ENCODE measurements around the gene COPA.
"Not testable (repeated sequence)": the region's sequence is repeated elsewhere in the genome, so short reads cannot be mapped to it uniquely, and the experiment has no call there.

Gene COPA

DNA sequence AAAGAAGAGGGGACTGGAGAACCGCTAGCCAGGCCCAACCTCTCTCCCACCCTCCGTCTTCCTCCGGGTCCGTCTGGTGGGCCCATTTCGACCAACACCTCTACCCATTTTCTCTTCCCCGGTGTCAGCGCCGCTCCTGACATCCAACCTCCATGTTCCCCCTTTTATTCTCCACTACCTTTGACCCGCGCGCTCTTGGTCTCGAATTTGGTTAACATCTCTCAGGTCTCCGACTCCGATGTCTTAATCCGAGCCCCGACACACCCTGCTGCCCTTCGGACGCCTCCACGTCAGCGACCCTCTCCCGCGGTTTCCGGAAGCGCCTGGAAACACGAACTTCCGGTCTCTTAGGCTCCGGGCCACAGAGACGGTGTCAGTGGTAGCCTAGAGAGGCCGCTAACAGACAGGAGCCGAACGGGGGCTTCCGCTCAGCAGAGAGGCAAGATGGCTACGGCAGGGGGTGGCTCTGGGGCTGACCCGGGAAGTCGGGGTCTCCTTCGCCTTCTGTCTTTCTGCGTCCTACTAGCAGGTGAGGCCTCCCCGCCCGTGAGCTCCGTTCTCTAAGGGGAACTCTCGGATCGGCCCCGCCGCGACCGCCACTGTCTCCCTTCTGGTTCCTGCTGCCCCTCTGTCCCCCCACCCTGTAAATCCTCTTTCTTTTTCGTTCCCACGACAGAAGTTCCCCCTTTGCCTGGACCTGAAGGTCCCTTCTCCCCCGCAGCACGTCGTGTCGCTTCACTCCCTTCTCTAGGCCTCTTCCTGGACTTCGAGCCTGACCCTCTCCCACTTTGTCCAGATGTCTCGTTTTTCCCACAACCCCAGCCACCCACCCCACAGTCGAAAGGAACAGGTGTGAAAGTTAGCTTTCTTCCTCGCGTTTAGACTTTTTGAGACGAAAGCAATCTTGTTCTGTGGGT, at the start of gene COPA, which contains the start of gene NCSTN:
COPA (minus strand) TSS at position 298 of the 917 bp plus-strand sequence; CDS start at position 218, 80 bp downstream.
NCSTN (plus strand) TSS at position 431 of the 917 bp plus-strand sequence; CDS start at position 445, 14 bp downstream.
- DNase-seq, result peak; percentile 95

DNA sequence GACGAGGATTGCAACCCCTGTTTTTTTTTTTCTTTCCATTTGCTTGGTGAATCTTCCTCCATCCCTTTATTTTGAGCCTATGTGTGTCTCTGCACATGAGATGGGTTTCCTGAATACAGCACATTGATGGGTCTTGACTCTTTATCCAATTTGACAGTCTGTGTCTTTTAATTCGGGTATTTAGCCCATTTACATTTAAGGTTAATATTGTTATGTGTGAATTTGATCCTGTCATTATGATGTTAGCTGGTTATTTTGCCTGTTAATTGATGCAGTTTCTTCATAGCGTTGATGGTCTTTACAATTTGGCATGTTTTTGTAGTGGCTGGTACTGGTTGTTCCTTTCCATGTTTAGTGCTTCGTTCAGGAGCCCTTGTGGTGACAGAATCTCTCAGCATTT, 45.4 kb upstream of the COPA start:
- not testable (repeated sequence) for DNase-seq

DNA sequence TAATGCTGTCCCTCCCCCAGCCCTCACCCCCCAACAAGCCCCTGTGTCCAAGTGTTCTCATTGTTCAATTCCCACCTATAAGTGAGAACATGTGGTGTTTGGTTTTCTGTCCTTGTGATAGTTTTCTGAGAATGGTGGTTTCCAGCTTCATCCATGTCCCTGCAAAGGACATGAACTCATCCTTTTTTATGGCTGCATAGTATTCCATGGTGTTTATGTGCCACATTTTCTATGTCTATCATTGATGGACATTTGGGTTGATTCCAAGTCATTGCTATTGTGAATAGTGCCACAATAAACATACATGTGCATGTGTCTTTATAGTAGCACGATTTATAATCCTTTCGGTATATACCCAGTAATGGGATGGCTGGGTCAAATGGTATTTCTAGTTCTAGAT, 41.8 kb upstream of the COPA start:
- DNase-seq, result not testable (repeated sequence)

DNA sequence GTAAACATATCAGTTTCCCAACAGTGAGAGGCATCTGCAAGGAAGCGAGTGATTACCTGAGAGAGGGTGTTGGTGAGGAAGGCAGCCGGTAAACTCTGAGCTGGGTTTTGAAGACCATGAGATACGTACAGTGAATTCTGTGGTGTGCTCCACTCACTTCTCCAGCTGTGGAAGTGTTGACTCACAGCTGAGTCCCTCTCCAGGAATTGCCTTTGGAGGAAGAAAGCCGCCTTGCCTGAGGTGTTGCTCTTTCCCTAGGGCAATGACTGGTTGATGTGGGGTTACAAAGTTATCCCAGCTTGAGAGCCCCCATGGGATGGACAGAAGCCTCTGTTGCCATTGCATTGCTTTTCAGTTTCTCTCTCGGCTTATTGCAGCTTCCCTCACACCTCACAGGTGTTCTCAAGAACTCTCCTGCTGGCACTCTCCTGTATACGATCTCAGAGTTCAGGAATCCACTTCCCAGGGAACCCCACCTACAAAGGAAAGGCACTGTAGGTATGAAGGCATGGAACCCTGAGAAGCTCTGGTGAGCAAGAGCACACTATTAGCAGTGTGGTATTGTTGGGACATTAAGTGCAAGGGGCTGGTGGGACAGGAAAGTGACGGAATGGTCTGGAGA, 34.6 kb upstream of the COPA start:
- DNase-seq, result no peak

DNA sequence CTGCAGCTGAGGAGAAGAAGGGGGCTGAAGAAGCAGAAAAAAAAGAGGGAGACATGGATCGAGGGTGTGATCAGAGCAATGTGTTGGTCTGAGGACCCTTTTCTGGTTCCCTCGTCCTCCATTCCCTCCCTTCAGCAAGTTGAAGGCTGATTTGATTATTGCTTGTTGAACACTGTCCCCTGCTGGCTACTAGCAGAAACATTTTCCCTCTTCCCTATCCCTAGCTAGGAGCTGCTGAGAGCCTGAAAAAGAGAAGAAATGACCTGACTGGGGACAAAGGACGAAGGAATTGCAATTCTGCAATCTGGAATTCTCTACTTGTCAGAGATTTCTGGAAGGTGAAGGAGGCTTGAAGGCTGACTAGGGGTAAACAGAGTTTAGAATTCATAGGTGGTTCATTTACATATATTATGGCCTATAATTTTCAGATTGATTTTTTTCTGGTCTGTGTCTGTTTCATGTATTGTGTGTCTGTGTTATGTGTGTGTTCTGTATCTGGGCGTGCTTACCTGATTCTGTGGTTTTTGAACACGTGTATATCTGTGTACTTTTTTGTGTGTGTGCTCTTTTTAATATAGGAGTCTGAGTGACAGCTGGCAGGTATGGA, 33.6 kb upstream of the COPA start:
- DNase-seq, result peak; percentile 82

DNA sequence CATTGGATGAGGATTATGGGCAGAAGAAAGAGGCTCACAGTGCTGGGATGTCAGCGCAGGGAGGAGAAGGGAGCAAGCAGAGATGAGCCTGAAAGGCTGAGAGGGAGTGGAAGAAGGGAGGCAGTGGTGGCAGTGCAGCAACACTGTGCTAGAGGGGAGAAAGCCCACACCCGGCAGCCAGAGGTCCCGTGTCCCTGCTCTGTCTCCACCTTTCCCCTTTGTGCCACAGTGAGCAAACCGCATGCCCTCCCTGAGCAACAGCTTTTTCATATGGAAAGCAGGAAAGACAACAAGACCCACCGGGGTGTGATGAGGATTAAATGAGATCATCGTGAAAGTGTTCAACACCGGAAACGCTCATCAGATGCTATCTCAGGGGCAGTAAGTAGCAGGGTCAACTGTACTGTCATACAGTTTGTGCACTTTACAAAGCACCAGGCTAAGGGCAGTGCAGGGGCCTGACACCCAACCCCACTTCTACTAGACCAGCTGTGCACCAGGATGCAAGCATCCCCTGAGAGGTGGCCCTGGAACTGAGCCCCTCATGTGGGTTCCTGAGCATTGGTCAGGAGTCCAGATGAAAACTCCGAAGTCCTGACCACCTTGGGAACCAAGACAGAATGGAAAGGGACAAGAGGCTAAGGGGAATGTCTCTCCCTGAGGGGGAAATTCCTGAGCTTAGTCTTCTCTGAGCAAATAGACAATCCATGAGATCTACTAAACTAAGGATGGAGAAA, 32.9 kb upstream of the COPA start:
- DNase-seq, result no peak

DNA sequence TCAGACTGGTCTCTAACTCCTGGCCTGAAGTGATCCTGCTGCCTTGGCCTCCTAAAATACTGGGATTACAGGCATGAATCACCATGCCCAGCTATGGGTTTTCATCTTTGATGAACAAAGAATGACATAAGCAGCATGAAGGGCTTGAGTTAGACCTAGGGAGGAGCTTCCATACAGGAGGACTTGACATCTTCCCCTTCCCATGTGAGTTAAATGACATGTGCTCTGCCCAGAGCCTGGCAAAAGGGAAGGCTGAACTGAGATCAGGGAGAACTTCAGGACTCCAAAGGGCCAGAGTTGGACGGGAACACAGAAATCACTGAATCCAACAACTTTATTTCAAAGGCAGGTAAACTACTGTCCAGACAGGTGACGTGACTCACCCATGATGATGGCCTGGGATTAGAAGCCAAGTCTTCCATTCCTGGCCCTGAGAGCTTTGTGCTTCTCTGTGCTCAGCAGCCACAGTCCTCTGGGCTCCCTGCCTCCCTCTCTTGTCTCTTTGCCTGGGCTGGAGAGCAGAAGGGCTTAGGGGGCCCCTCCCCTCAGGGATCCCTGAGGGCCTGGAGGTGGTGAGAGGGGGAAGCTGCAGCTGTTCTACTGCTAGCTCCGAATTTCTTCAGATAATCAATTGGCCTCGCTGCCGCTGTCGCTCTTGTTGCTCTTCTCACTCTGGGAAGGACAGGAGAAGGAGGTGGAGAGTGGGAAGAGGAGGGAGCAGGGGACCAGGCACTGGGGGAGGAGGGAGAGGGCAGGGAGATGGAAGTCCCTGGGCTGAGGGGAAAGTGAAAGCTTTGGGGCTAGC, 31.5 kb upstream of the COPA start:
- DNase-seq, result no peak

DNA sequence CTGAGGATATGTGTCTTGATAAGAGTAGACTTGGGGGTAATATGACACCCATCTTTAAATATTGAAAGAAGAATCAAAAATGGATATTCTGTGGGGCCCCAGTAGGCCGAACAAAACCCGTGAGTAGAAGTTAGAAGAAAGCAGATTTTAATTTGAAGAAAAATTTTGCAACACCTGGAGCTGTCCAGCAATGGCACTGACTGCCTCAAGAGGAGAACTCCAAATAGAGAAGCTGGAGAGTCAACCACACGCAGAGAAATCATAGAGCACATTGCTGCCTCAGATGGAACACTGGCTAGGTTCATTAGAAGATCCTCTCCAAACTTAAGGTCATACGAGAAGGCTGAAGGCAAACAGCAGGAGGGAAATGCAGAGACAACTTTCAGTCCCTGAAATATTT, 30.6 kb upstream of the COPA start:
- DNase-seq, result no peak

DNA sequence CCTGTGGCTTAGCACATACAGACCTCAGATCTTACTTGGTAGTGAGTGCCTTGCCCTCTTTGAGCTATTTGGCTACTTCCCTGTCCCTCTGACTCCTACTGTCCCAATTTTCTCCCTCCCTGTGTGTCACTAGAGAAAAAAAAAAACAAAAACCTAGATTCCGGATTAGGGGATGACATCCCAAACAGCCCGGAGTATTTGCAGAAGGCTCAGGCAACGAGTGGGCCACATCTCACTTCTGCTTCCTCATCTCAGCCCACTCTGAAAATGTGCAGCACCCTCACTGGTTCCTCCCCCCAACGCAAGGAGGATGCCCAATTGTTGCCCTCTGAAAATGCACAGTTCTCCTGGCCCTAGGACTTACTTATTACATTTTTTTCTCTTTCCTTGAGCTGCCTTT, 28.7 kb upstream of the COPA start:
- no peak for DNase-seq

DNA sequence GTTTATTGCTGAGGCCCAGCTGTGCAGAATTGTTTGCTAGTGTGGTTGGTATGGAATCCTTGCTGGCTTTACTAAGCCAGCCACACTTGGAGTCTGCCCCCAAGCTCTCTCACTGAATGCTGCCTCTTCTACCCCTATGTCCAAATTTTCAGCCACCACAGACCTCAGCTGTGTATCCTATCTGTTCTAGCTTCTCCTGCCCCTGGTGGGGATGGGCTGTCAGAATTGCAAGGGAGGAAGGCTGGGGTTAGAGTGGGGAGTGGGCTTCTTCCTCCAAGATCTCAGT, 28.2 kb upstream of the COPA start:
- DNase-seq, result no peak

DNA sequence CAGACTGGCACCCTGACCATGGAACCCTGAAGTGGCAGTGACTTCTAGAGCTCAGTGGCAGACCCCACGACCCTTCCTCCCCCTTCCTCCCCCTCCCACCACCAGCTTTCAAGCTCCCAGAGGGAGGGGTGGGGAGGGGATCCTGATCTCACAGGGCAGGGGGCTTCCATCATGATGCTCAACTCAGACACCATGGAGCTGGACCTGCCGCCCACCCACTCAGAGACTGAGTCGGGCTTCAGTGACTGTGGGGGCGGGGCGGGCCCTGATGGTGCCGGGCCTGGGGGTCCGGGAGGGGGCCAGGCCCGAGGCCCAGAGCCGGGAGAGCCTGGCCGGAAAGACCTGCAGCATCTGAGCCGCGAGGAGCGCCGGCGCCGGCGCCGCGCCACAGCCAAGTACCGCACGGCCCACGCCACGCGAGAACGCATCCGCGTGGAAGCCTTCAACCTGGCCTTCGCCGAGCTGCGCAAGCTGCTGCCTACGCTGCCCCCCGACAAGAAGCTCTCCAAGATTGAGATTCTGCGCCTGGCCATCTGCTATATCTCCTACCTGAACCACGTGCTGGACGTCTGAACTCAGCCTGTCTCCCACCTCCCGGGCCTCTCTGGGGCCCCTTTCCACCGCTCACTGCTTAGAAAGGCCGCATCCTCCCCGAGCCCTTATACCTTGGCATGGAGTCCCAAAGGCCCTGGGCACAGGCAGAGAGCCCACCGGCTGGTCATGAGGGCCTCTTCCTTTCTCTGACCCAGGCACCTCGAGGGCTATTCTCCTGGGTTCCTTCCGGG, 27.7 kb upstream of the COPA start:
- no peak for DNase-seq

DNA sequence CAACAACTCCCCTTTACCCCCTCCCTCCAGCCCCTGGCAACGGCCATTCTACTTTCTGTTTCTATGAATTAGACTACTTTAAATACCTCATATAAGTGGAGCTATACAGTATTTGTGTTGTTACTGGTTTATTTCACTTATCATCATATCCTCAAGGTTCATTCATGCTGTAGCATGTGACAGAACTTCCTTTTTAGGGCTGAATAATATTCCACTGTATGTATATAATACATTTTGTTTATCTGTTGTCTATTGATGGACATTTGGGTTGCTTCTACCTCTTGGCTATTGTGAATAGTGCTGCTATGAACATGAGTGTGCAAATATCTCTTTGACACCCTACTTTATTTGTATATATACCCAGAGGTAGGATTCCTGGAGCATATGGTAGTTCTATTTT, 26.0 kb upstream of the COPA start:
- no peak for DNase-seq

DNA sequence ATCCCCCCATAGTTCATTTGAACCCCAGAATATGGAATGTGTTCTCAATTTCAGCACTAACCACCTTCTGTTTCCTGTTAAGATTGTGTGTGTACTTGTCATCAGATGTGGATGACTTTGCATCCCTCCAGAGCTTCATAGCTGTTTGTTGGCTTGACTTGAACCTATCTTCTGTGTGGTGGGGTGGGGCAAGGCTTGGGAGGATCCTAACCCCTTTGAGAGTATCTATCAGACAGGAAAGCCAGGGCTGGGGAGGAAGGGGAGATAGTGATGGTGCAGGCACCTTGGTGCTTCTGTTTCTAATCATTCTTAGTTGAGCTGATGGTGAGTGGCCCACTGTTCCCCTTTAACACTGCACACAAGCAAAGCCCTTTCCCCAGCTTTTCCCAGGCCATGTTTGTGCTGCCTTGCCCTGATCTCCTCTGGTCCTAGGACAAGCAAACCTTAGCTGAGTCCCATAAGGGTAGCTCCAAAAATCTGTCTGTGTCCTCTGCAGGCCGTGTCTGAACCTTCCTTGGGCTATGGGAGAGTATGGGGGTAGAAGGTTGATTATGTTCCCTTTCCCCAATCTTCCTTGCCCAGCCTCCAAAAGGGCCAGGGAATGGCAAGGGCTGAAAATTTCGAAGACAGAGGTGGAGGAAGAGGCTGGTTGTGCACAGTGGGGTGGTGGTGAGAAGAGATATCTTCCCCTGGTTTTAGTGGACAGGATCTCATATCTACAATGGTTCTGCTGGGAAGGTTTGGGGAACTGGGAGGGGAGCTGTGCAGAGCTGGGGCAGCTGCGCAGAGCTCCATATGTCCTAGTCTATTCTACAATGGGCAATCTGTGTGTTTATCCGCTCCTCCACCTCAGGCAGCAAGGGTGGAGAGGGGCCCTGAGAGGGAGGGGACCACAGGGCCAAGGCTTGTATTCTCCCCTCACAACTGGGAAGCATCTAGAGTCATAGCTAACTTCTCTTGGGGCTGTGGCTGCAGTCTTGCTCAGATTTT, 25.2 kb upstream of the COPA start:
- no peak for DNase-seq

DNA sequence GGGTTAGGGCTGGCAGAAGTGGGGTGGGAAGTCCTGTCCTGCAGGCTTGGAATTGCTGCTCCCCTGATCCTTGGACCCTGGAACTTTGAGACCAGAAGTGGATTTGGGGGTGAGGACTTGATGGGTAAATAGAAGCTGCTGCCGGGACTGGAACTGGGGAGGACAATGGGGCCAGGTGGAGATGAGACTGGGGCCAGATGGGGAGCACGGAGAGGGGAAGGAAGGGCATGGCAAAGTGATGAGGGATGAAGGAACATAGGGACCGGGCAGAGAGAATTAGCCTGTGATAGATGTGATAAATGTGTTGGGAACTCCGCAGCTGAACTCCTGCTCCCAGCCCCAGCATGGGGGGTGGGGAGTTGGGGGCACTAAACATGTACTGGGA, 24.5 kb upstream of the COPA start:
- DNase-seq, result no peak

DNA sequence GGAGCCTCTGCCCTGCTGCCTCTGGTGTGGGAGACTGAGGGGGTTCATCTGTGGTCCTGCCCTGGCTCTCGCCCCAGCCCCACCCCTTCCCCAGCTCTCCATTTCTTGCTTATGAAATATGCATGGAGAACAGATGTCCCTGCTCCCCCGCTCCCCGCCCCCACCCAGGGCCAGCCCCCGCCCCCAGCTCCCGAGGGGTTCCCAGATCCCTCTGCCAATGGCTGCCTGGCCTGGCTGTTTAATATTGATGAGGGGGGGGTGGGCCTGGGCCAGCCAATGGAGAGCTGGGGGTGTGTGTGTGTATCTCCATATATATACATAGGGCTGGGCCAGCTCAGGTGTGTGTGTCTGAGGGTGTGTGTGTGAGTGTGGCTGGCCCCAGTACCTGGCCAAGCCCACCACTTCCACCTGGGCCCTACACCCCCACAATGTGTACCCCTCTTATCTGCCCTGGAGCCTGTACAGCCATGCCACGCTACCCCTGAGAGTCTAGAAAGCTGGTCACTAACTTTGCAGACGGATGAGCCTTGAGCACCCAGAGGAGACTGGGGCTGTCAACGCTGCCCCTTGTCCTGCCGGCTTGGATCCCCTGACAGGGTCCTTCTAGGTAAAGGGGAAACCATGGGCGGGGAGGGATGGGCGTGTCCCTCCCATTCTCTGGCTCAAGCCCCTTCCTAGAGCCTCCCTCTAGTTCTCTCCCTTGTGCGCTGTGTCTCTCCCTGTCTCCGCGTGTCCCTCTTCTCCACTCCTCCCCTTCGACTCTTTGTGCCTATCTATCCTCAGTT, 23.9 kb upstream of the COPA start, which contains the start of gene NHLH1:
NHLH1 (plus strand) TSS at position 341 of the 785 bp plus-strand sequence. CDS start 3,661 bp downstream, outside the sequence.
- no peak for DNase-seq

DNA sequence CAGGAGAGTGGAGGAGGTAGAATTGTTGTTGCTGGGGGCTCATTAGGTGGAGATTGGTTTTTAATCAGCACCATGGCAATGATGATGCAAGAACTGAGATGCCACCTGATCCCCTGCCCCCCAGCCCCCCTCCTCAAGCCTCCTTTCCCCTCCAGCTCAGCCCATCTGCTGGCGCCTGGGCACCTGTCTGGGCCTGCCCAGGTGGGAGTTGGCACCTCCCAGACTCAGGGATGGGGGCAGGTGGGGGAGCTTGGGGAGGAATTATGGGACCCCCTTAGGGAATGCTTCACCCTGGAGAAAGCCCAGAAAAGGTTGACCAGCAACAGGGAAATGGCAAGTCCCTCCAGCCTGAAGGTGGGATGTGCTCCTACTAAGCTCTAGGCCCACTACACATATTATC, 22.3 kb upstream of the COPA start:
- no peak for DNase-seq

DNA sequence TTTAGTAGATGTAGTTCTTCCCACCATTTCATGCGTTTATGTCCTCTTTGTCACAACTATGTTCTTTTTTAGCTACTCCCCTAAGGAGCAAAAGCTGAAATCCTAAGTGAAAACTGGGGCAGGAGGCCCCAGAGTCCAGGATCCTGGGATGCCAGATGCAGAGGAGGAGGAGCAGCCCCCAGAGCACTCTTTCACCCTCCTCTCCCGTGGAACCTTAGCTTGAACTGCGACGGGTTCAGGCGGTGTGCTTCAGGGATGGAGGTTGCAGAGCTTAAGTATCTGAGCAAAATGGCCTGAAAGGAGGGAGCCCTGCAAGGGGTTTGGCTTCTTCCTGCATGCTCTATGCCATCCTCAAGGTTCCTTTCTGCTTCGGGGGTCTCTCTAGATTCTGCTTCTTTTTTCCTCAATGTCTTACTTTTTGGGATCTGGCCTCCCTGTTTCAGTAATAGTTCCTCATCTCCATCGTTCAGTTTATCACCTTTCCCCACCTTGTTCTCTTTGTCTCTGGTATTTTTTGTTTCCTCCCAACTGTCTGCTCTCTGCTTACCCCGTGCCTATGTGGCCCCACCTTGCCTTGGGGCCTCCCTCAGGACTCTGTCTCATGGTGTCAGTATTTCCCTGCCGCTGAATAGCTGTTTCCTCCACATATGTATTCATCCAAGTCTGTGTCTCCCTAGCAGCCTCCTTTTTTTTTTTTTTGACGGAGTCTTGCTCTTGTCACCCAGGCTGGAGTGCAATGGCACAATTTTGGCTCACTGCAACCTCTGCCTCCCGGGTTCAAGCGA, 21.1 kb upstream of the COPA start:
- no peak for DNase-seq

DNA sequence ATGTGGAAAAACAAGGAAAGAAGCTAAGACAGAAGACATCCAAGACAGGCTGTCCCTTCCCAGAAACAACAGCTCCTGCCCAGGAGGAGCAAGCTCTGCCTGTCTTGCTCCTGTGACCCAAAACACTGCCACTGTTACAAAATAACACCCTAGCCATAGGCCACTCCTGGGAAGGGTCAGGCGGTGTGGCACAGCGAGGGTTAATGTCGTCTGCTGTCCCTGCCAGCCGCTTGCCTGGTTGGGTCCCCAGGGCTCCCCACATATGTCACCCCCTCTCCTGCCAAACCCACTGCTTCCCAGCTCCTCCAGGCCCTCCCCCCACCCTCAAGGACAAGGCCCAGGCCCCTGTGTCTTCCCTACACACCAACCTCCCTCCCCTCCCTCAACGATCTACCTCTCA, 20.0 kb upstream of the COPA start:
- DNase-seq, result no peak
